GM19328 (cell line): ENCODE results near the gene CPT2.

Source experiments
- ATAC-seq: cut with Tn5 transposase; IDR thresholded peaks from one replicate; pipeline ENCODE4 v1.9.1; 2021; ENCODE audit warnings: mild to moderate bottlenecking, moderate library complexity; ENCODE audit not compliant: unreplicated experiment

CPT2 gene

DNA sequence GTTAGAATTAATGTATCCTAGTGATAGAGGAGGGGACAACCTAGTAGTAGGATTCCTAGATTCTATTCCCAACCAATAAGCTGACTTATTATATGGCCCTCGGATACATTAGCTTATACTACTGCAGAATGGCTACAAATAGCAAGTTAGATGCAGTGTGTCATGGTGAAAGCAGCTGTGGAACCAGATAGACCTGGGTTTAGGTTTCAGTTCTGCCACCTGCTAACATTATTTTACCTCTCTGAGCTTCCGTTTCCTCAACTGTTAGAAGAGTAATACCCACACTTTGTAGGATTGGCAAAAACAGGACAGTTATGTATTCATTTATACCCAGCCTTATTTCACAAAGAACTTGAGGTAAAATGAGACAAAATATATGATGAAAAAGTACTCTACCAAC, 63.3 kb downstream of the CPT2 start:
- no peak for ATAC-seq

DNA sequence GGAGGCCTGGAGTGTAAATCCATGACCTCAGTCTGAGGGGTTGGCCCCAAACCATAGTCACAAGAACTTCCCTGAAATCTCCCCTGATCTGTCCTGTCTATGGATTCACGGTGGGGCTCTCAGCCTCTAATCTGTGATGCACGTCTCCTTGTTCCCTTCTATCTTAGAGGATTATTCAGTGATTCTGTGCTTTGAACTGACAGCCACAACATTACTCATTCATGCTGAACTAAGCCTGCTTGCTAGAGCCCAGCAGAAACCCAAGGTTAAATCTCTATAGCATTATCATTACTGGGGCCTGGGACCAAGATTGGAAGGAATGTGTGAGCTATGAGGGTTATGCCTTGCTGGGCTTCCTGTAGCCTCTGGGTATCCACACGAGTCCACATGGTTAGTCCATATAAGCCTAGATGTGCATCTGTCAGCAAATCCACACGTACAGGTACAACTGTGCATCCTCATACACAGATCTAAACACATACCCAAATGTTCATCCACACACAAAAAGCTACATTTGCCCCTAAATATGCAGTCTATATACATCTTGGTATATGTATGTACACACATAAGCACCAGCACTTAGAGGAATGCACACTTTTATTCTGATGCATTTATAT, 64.1 kb downstream of the CPT2 start:
- no peak for ATAC-seq

- ATAC-seq, result no peak
These were observed 65.4 kb downstream of the CPT2 start for GRCh38 chr1:53262000-53262399.
